Activated CD4-positive, alpha-beta T cell treated with anti-CD3 and anti-CD28 coated beads for 1 hour (primary cell): ENCODE data around the gene UNC5CL.
A peak's percentile ranks its signal among the peaks of the same experiment; 100 is the strongest.

Experiments used
- DNase-seq: peaks from one replicate; pipeline ENCODE4 v3.0.0-alpha.2; 2020

Gene UNC5CL

GRCh38 chr6:41039060-41039998 lies at the start of gene UNC5CL:
Gene UNC5CL, minus strand, starts transcription at chr6:41039221. Its CDS starts 4,147 bp downstream, at chr6:41035074.
- DNase-seq, result peak; percentile 27

DNA sequence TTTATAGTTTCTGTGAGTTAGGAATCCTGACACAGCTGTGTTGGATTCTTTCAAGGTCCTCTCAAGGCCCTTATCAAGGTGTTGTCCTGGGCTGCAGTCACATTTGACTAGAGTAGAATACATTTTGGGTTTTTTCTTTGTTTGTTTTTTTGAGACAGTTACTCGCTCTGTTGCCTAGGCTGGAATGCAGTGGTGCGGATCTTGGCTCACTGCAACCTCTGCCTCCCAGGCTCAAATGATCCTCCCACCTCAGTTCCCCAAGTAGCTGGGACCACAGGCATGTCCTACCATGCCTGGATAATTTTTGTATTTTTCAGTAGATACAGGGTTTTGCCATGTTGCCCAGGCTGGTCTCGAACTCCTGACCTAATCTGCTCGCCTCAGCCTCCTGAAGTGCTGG lies 49.4 kb upstream of the UNC5CL start:
- no peak for DNase-seq

DNA sequence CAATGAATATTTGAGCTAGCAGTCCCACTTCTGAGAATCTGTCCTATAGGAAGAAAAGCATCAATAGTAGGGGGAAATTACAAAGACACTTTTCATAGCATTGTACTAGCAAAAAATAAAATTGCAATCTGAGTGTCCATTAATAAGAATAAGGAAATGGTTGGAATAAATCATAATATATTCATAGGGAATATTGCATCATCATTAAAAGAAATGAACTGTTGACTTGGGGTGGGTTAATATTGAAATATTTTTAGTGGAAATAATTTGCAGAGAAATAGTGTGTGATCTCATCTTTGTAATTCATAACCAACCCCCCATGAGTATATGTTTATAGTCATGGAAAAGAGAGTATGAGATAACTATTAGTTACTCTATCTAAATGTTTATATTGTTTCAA lies 46.2 kb upstream of the UNC5CL start:
- no peak for DNase-seq

DNA sequence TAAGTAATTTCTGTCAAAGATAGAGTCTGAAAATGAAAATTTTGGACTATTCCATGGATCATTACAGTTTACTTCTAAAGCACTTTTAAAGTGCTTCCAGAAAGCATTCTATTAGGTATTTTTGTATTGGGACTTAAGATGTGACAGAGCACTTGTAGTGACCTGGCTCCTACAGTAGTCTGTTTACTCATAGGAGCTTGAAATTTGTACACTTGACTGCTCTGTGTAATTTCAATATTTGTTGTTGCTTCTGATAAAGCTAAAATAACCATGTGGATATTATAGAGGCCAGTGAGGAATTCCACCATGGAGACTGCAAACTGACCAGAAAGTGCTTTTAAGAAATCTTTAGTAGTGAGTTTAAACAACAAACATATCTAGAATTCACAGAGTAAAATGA lies 44.1 kb upstream of the UNC5CL start:
- DNase-seq, result no peak

DNA sequence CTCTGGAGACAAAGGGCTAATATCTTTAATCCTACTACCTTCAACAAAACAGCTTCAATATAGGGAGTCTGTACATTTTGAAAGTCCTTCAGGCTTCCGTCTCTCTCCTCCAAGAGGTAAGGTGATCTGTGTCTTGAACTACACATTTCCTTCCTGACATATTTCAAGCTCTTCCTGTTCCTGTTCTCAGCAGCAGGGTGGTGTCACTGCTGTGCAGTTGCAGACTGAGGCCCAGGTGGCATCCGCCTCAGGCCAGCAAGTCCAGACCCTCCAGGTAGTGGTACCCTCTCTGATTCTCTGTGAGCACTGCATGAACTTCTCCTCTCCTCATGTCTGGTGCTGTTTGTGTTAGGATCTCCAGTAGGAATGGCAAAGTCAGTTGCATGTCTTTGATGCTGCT lies 41.6 kb upstream of the UNC5CL start:
- no peak for DNase-seq

- no peak for DNase-seq
Observed at GRCh38 chr6:41079080-41079479, 40.1 kb upstream of the UNC5CL start.

DNA sequence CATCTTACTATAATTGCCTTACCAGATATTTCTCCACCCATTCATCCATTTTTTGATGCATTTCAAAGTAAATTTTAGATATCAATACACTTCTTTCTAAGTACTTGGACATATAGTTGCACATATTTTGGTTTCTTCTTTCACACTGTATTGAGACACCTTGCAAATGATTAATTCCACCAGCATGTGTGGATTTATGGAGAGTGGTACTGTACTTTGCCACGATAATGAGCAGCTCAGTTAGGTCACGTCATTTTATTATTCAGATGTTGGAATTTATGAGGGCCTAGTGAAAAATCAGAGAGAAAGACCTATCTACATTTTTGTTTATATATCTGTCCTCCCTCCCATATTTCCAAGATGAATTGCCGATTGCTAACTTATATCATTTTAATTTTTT lies 39.1 kb upstream of the UNC5CL start:
- DNase-seq, result no peak

DNA sequence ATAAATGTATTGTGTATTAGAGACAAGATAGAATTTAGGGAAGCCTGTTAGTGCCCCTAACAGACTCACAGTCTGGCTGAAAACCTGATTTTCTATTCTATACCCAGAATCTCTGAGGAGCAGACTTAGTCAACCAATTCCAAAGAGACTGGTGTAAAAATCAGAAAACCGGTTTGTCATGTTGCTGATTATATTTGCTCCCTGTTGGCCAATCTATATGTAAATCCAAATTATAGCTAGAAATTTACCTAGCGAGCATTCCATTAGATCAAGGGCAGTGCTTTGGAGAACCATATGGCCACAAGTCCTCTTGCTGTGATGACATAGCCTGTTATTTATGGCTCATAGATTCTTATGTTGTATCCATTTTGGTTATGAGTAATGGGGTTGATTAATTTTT lies 38.5 kb upstream of the UNC5CL start:
- DNase-seq, result no peak

DNA sequence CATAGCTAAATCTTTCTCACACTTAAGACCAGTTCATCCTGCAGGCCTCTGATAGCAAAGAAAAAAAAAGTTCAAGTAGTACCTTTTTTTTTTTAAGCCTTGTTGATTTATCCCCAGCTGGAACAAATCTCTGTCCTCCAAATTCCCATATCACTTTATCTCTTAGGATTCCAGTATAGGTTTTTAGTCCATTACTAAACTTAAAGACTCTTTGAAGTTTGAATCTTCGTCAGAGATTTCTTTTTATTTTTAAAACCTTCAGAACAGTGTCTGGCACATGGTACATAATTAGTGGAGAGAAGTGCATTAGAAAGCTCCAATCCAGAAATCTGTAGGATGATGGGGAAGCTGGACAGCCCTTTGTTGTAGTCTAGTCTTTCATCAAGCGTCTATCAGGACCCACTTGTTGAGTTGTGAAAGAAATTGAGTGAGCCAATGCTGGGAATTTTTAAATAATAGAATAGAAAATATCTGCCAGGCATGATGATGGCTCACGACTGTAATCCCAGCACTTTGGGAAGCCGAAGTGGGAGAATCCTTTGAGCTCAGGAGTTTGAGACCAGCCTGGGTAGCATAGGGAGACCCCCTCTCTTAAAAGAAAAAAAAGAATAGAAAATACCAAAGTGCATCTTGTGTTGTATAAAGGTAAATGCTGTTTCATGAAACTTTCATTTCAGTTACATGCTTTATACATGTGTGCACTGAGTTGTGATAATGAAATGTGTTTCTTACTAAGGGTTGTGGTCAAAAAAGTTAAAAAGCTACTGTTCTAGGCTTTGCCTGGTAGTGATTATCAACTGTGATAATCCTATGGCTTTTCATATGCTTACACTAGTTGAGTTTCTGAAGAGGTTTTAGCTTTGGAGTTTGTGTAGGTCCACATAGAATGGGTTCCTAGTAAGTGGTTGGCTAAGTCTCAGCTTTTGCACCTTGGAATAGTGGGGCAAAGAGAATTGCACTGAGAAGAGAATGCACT lies 36.9 kb upstream of the UNC5CL start:
- no peak for DNase-seq

- DNase-seq, result no peak
Observed at GRCh38 chr6:41074692-41075436, 35.8 kb upstream of the UNC5CL start.

DNA sequence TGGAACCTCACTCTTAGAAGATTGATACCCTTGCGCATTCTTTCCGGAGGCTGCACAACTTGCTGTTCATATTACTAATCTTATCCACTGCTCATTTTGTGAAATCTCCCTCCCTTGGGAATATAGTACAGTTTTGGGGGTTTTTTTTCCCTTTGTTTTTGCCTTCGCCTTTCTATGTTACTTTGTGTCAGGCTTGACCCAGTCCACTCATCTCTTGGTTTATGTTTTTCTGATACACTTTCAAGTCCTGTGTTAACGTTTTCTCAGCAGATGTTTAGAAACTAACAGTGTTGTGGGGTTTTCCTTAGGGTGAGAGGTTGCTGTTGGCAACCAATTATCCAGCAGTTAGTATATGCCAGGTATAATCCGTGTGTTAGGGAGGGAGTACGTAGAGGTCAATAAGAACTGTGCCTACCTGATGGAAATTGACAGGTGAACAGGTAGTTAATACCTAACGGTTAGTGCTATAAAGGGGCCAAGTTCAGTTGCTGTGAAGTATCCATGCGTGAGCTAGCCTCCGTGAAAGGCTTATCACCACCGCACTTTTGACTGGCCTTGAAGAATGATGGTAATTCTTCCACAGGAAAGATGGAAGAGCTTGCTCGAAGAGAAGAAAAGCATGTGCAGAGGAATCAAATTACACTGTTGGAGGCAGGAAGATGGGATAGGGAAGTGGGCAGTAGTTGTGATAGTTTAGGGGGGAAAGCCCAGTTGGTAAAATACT lies 35.1 kb upstream of the UNC5CL start:
- DNase-seq, result no peak

DNA sequence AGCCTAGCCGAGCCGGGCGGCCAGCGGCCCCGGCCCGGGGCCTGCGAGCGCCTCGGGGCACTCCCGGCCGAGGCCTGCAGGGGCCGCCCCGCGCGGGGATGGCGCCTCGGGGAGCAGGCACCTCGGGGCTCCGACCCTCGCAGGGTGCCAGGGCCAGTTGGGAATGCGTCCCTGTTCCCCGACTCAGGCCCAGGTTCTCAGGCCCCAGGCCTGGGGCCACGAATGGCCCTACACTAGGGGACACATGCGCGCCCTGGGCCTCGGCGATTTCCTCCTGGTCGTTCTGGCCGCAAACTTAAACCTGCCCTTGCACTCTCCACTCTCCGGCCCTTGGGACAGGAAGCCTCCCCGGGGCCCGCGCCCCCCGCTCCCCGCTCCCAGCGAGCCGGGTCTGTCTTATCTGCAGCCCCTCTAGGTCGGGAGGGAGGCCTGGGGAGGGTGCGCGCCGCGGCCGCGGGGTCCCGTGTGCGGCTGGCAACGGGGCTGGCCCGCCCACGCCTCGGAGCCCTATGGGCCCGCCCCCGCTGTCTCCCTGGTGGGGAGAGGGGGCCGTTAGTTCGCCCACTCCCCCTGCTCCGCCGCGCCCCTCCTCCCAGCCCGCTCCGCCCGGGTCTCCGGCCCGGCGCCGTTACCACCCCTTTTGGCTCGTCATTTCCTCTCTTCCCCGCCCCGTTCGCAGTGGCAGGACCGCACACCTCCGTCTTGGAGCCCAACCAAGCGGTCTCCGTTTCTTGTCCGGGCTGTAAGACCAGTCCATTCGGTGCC lies 34.4 kb upstream of the UNC5CL start:
- DNase-seq, result peak; percentile 74

DNA sequence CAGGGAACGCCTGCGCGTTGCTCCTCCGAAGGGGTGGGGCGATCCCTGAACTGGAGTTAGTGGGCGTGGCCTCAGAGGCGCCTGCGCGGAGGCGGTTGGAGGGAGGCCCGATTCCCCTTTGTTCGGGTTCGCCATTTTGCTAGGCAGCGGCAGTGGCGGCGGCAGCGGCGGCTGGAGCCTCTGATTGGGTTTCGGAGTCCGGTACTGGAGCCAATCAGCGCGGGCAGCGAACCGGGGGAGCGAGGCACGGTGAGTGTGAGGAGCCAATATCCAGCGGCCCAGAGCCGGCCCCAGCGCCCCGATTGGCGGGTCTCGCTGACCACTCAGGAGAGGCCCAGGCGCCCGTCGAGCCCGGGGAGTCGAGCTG lies 33.8 kb upstream of the UNC5CL start, which contains the start of gene NFYA:
Gene NFYA (plus strand): TSS at position 139 of the 367 bp plus-strand sequence. CDS start 6,116 bp downstream, outside the sequence.
- no peak for DNase-seq

DNA sequence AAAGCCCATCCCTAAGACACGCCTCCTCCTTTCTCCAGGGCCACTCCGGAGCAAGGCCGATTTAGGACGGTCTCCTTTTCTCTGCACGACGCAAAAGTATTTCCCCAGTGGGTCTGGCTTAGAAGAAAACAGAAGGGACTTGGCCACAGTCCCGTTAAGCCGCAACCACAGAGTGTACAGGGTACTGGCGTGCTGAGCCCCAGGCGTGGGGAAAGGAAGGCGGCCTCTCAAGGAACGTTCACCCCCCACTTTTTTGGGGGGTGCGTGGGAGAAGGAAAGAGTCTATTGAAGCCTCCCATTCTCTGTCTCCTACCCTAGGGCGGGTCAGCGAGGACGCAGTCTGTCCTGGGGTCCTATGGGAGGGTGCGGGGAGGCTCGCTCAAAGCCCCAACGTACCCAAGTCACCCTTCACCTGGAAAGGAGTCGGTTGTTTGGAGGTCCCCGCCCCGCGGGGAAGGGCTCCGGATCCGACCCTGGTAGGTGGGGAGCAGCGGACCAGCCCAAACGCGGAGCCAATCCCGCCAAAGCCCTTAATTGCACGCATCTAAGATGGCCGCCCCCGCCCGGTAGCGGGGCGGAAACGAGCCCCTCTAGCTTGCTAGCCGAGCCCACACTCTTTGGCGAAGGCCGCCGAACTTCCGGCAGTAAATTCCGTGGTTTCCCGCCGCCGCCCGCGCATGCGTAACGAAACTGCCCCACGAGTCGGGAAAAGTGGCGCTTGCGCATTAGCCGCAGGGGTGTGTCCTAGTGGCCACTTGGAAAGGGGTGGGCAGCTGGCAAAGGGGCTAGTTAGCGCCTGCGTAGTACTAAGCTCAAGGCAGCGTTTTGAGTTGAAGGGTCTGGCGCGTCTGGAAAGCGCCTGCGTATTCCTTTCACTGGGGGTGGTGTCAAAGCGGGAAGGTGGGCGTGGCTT lies 33.2 kb upstream of the UNC5CL start, which contains the start of gene OARD1:
Gene OARD1 (minus strand): TSS at position 434 of the 913 bp plus-strand sequence. CDS start 722 bp downstream, outside the sequence.
- peak; percentile 100 for DNase-seq

DNA sequence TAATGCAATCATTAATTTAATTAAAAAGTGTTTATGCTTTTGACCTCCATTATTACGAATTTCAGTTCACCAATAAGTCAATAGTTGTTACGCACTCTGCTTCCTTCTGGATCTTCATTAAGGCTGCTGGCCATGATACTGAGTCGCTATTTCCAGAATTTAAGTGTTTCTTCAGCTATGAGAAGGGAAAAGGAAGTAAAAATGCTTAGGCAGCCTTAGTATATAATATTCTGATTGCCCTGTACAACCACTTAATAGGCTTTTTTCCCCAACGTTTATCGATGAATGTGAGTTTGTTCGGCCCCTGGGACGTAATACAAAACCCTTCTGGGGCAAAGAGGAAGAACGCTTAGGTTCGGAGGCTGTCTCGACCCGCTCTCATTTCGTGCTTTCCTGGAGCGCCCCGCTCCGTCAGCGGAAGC lies 32.5 kb upstream of the UNC5CL start:
- DNase-seq, result no peak

GRCh38 chr6:41066867-41067304 lies 27.9 kb upstream of the UNC5CL start:
- DNase-seq, result peak; percentile 39

- no peak for DNase-seq
Observed at GRCh38 chr6:41065550-41066026, 26.6 kb upstream of the UNC5CL start.

- DNase-seq, result no peak
Observed at GRCh38 chr6:41064841-41065240, 25.8 kb upstream of the UNC5CL start.

GRCh38 chr6:41063884-41064285 lies 24.9 kb upstream of the UNC5CL start:
- no peak for DNase-seq

DNA sequence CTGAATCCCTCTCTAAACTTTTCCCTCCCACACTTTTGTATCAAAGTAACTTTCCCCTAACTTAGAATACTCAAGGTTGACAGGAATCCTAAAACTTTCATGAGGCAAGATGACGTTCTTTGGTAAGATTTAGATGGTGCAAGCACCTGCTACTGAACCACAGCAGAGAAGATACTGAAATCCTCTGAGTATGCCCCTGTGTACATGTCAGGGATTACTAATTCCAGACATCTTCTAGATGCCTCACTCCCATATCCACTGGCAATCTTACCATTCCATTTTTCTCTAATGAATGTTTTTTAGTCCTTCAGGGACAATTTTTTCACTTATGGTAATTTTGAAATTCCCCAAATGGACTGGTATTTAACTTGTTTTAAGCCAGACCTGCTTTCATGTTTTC lies 23.0 kb upstream of the UNC5CL start:
- no peak for DNase-seq
